ENCODE results near the gene LPP. TPM values are rescaled to one million over a fixed set of nuclear protein-coding genes. Genes with fewer than 3 reads are reported as not detected.
A peak's percentile ranks its signal among the peaks of the same experiment; 100 is the strongest.

The LPP gene
- total and polyA plus RNA-seq, 9 of the 15 experiments (the other 6 are each of a cell fraction or from before 2014, with no cell fraction given), result 0.07 to 0.18 TPM; not detected in 7

DNA sequence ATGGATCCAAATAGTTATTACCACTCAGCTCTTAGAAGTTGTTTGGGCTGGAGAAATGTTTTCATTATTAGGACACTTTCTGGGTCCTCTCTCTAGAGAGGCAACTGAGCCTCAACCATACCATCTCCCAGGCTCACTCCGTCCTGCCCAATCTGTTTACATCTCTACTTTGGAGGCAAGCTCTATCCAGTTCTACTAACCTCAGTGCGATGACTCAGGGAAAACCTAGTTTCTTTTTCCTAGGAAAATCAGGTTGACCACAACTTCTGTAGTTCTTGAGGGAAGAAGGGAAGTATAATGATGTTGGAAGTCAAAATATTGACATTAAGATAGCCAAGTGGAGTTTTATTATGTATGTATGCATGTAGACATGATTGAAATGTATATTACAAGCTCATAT, 40.4 kb downstream of the LPP start:
- no peaks in the 10 kb centered on the region for H3K27me3 ChIP-seq (ENCODE audit: control insufficient read depth in 2 of 2, insufficient read depth in 2 of 2, low read length in 2 of 2)
- H2AFZ ChIP-seq (ENCODE audit: low read depth, low read length), result no peak overlapping the region
- H3K4me2 ChIP-seq (ENCODE audit: insufficient read depth, low read length), result no peak overlapping the region
- no peak for DNase-seq (ENCODE audit: extremely low read depth in 1 of 4, low spot score in 3 of 4)
- intact Hi-C loops (cut with micrococcal nuclease) (no loop called here), in situ Hi-C loops (cut with MboI) (no loop called here)
- ChIA-PET POLR2A (no interaction called here), CTCF (ENCODE audit: low intra/inter-chr PET ratio) (no interaction called here)
- no peaks in the 10 kb centered on the region for H3K9me3 ChIP-seq (replicated peaks; ENCODE audit: control insufficient read depth, insufficient read depth, low read depth, low read length)
- H3K36me3 ChIP-seq (ENCODE audit: control insufficient read depth, insufficient read depth, low read length), result no peaks in the 10 kb centered on the region
- FAIRE-seq, result no peak
- no peak for ATAC-seq
- 0% methylated on average over 2 of the region's 2 CpGs for WGBS (ENCODE audit: insufficient coverage, low coverage, missing lambda C conversion rate)
- no peaks in the 10 kb centered on the region for H3K4me1 ChIP-seq (replicated peaks in 1 of 2; ENCODE audit: control insufficient read depth in 2 of 2, insufficient read depth in 2 of 2, low read length in 2 of 2)
- H3K79me2 ChIP-seq (ENCODE audit: control insufficient read depth, insufficient read depth, low read length), result no peaks in the 10 kb centered on the region
- TF ChIP-seq TSC22D4 (tag; IDR thresholded peaks at IDR 0.05), result no peak
- TF ChIP-seq, protein P1, sequence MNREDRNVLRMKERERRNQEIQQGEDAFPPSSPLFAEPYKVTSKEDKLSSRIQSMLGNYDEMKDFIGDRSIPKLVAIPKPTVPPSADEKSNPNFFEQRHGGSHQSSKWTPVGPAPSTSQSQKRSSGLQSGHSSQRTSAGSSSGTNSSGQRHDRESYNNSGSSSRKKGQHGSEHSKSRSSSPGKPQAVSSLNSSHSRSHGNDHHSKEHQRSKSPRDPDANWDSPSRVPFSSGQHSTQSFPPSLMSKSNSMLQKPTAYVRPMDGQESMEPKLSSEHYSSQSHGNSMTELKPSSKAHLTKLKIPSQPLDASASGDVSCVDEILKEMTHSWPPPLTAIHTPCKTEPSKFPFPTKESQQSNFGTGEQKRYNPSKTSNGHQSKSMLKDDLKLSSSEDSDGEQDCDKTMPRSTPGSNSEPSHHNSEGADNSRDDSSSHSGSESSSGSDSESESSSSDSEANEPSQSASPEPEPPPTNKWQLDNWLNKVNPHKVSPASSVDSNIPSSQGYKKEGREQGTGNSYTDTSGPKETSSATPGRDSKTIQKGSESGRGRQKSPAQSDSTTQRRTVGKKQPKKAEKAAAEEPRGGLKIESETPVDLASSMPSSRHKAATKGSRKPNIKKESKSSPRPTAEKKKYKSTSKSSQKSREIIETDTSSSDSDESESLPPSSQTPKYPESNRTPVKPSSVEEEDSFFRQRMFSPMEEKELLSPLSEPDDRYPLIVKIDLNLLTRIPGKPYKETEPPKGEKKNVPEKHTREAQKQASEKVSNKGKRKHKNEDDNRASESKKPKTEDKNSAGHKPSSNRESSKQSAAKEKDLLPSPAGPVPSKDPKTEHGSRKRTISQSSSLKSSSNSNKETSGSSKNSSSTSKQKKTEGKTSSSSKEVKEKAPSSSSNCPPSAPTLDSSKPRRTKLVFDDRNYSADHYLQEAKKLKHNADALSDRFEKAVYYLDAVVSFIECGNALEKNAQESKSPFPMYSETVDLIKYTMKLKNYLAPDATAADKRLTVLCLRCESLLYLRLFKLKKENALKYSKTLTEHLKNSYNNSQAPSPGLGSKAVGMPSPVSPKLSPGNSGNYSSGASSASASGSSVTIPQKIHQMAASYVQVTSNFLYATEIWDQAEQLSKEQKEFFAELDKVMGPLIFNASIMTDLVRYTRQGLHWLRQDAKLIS (CRISPR knock-in tag; IDR thresholded peaks at IDR 0.05), result no peak
- 0 out of 2 replicates have a peak, but pooled peaks have one; percentile 35 for TF ChIP-seq MAFG (tag; conservative IDR thresholded peaks at IDR 0.05)
- TF ChIP-seq NFE2 (IDR thresholded peaks at IDR 0.05; ENCODE audit: low read depth), result 0 out of 2 replicates have a peak, but pooled peaks have one; percentile 4
- H3K9me1 ChIP-seq (ENCODE audit: control insufficient read depth, insufficient read depth, low read length), result no peaks in the 10 kb centered on the region
- no peak overlapping the region for H3K9ac ChIP-seq (ENCODE audit: insufficient read depth in 1 of 2, low read depth in 2 of 2, low read length in 2 of 2)
- no TSS peak for BruUV-seq (replicated peaks)
- no peak overlapping the region for H3K4me3 ChIP-seq
- no peaks in the 10 kb centered on the region for H4K20me1 ChIP-seq (replicated peaks; ENCODE audit: control insufficient read depth, insufficient read depth, low read length)
- H3K27ac ChIP-seq (ENCODE audit: extremely low read depth, low read depth, low read length), result no peak overlapping the region

Measured in K562 (cell line).